ENCODE measurements around the gene TRAM2.

The TRAM2 gene

DNA sequence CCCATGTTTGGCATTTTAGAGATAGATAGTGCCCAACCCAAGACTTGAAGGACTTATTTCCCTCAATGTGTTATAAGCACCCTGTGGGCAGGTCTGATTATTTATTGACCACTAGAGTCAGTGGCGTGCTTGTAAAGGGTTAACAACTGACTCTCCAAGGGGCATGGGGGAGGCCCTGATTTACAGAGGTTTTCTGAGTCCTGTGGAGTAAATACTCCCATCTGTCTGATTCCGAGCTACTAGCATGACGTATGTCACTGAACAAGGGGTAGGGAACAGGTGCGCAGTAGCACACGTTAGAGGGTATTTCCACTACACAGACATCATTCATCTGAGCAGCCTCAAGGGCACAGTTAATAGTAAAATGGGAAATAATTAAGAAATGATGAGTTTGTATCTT is 17.4 kb upstream of the TRAM2 start:
- no peak for DNase-seq (ENCODE audit: low spot score)

GRCh38 chr6:52591832-52592231 is 15.0 kb upstream of the TRAM2 start:
- no peak for DNase-seq (ENCODE audit: low spot score)

GRCh38 chr6:52590152-52590891 is 13.5 kb upstream of the TRAM2 start:
- no peak for DNase-seq (ENCODE audit: low spot score)

DNA sequence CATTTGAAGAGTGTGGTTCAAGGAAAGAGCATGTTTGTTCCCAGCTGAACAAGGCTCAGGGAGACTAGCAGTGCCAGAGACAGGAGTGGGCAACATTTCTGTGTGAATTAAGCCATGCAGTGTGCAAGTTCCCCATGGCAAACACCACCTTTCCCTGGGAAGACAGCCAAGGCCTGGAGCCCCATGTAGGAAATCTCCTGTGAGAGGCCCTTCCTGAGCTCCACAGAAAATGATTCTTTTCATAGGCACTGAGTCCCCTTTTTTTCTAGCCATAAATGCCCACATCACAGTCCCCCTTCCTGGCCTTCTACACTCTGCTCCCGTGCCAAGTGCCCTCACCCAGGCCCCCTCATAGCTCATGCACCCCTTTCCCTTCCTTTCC is 11.8 kb upstream of the TRAM2 start:
- DNase-seq (ENCODE audit: low spot score), result no peak

DNA sequence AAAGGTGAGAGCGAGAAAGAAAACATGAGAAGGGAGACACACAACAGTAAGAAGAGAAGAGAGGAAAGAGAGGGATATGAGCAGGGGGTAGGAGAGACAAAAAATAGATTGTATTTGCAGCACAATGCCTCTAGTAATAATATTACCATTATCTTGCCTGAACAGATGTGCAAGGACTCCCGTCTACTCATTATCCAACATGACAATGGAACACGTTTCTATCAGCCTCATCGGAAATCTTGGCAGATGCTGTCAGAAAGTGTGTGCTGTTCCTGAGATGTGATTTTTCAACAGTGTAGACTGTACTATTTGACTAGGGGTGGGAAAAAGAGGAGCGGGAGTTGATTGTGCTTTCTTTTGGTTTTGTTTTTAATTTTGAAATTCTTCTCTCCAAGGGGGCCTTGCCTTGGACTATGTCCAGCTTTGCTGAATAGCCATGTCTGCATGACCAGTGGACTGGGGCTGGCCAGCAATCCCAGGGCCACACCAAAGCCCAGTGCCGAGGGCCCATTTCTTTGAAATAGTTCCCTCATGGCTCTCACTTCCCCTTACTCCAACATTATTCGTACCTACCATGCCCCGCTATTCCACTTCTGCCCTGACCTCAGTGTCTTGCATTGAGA is 11.3 kb upstream of the TRAM2 start:
- no peak for DNase-seq (ENCODE audit: low spot score)

GRCh38 chr6:52587001-52587400 is 10.1 kb upstream of the TRAM2 start:
- DNase-seq (ENCODE audit: low spot score), result no peak

GRCh38 chr6:52584203-52584602 is 7.3 kb upstream of the TRAM2 start:
- DNase-seq (ENCODE audit: low spot score), result no peak

GRCh38 chr6:52582996-52583395 is 6.1 kb upstream of the TRAM2 start:
- no peak for DNase-seq (ENCODE audit: low spot score)

DNA sequence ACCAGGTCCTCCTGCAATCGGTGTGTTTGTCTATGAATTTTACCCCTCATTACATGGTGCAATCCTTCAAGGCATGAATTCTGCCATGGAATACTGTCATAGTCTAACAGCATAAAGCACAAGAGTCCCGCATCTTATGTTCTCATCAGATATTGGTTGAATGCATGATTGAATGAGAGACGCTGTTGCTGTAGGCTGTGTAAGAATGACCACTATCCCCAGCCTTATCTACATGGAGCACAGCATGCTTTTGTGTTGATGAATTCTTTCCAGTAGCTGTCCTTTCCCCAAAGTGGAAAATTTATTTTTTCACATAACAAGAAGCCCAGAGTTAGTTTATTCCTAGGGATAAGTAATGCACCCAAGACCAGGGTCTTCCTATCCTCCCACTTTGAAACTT is 5.6 kb upstream of the TRAM2 start:
- no peak for DNase-seq (ENCODE audit: low spot score)

- no peak for DNase-seq (ENCODE audit: low spot score)
Measured at GRCh38 chr6:52580905-52581304, 4.0 kb upstream of the TRAM2 start.

- no peak for DNase-seq (ENCODE audit: low spot score)
Measured at GRCh38 chr6:52579006-52579660, 2.3 kb upstream of the TRAM2 start.

DNA sequence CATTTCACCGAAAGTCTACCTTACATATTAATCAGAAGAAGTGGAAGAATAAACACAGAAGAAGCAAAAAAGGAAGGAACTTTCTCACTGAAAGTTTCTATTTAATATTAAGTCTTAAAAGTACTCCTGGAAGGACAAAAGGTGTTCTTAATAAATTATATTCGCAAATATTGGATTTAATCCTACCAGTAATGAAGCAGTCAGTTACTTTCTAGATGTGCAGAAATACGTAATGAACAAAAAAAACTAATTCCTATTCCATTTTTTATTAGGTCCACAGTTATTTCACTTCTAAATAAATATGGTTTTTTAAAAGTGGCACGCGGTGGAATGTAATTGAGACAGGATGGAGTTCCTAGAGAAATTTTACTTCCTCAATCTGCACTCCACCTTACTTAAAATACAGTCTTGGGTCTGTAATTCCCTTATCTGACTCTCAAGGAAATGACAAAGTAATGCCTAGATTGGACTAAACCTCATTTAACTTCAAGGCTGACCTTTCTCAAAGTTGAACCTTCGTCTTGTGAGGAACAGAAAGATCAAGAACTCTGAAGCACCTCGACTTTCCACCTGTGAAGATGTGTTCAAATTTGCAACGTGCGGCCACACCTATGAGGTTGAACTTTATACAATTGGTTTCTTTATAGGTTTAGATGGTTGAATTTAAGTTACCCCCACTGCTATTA is 1.1 kb upstream of the TRAM2 start:
- DNase-seq (ENCODE audit: low spot score), result no peak

DNA sequence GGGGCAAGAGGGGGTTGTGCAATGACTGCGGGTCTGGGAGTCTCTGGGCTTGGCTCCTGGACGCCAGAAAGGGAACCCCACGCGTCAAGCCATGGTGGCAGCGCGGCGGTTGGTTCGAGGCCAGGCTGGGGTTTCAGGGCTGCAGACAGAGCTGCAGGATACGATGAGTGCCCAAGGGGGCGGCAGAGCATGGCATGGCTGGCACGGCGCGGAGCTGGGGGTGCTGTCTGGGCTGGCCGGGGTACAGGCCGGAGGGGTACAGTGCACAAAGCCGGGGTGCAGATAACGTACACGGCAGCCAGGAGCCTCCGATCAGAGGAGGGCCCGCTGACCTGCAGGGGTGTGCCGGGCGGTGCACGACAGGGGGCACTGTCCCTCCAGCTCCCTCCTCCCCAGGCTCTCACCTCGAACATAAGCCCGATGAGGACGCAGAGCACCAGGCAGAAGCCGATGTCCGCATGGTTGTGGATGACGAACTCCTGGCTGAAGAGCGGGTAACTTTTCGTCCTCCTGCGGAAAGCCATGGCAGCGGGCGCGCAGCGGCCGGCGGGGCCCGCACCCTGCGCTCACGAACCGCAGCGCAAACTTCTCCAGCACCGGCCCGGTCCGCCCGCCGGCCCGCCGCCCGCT is 353 bp downstream of the TRAM2 start:
- peak; percentile 83 for DNase-seq (ENCODE audit: low spot score)

DNA sequence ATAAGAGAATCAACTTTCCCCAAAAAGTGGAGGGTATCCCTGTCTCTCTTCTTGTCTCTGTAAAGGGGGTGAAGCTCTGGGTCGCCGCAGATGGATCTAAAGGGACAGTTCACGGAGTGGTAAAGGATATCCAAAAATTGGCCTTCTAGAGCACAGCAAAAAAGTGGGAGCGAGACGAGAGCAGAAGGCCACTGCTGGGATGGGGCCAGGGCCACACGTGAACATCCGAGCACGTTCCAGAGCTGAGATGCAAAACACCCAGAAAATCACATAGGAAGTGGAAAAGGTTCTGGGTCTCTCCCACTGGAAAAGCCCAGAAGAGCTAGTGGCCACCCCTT is 837 bp downstream of the TRAM2 start:
- no peak for DNase-seq (ENCODE audit: low spot score)

DNA sequence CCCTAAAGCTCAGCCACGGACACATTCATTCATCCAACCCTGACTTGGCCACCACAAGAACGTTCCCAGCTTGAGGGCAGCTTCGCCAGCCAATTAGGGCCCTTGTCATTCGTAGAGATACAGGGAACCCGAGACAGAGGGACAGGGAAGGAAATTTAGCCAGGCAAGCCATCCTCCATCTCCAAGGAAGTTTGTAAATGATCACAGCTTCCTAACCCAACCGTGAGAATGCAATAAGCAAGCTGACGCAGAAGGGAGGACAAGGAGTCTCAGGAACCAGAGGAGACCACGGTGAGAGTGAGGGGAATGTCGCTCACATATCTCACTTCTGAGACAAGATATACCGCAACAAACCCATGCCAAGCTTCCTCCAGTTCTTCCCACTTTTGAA is 1.4 kb downstream of the TRAM2 start:
- no peak for DNase-seq (ENCODE audit: low spot score)

DNA sequence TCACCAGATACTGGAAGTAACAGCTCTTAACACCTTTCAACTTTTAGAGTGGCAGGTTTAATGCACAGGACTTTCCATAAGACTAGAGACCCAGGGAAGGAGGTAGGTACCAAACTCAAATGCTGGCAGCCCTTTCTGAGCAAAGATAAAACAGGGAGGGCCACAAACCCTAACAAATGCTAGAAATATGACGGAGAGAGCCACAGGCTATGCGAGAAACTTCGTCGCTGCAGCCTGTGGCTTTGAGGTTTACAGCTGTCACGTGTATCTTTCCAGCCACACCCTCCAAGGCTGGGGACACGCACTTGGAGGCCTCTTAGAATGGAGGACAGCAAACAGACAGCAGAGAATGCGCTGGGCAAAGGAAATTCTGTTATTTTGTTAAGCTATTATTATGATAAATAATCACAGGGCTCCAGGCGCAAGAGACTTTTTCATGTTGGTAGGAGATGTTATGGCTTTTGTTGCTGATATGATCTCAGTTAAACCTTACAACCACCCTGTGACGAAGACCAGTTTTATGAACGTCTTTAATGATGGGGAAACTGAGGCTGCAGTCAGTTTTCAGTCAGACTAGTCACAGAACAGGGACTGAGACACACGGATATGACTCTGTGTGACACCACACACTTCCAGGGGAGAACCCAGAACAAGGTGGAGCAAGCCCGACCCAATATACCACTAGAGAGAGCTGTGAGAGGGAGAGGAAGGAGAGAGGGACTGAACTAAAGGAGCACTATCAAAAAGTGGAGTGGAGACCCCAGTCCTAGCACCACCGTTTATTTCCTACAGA is 2.0 kb downstream of the TRAM2 start:
- DNase-seq (ENCODE audit: low spot score), result no peak

DNA sequence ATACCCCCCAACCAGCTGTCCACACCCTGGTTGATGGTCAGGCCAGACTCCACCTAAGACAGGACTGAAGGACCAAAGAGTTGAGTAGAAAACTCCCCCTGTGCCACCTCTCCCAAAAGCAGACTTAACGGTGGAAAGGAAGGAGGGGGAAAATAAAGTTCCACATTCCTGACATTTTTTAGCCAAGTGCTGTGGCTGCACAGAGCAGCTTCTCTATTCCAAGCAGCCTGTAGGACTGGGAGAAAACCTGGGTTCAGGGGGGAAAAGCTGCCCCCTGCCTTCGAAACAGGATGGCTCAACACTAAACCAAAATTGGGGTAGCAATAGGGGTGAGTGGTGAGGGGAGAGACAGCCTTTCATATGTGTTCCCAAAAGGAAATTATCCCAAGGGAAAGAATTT is 3.6 kb downstream of the TRAM2 start:
- no peak for DNase-seq (ENCODE audit: low spot score)

GRCh38 chr6:52572536-52572935 is 4.3 kb downstream of the TRAM2 start:
- DNase-seq (ENCODE audit: low spot score), result no peak

DNA sequence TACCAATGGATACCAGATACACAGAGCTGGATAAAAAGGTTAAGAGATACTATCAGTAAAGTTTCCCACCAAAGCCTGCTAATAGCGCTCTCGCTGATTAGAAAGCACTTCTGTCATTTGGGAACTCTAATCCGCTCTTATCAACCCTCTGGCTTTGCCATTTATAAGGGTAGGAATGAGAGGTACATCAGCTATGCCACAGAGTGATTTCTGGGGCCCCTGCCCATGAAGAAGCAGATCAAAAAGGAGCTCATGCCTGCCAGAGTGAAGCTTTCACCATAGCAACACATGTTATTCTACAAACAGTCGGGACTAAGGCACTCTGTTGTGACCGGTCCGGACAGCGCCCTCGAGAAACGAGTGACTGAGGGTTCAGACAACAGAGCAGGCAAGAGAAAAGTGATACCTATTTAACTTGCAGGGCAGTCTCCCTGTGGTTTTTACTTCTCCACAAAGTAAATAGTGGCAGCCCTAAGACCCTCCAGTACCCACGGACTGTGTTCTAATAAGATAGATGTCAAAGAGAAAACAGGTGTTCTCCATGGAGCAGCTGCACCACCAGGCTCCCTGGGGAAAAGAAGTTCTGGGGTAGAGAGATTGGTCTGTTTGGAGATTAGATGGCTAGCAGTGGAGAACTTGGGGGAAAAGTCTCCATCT is 5.6 kb downstream of the TRAM2 start:
- DNase-seq (ENCODE audit: low spot score), result no peak

DNA sequence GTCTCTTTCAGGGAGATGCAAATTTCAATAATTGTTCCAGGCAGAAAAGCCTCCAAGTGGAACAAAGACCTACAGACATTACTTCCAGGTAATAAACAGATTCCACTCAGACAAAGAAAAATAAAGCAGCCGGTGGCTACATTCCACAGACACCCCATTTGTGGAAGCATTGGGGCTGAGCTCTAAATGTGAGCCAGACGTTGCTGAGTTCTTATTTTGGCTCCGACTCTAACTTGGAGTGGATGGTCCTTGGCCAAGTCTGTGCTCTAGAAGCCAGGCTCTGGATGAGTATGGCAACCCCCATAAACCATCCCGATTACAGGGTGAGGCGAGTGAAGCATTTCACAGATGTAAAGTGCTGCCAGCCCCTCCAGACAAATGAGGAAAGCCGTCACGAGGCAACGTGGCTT is 6.6 kb downstream of the TRAM2 start:
- DNase-seq (ENCODE audit: low spot score), result no peak

- no peak for DNase-seq (ENCODE audit: low spot score)
Measured at GRCh38 chr6:52568320-52568719, 8.5 kb downstream of the TRAM2 start.
